Stimulated activated CD8-positive, alpha-beta memory T cell treated with anti-CD3 and anti-CD28 coated beads, Interleukin-7, amount 100 ng/mL, for 48 hours (primary cell): ENCODE data around the gene UBE3C.

Experiments used
- DNase-seq, 2 donors: peaks; one replicate each; pipeline ENCODE4 v3.0.0-alpha.2; 2020; ENCODE audit warnings: low read depth in 1 of 2; ENCODE audit errors: extremely low read depth in 1 of 2

UBE3C gene

DNA sequence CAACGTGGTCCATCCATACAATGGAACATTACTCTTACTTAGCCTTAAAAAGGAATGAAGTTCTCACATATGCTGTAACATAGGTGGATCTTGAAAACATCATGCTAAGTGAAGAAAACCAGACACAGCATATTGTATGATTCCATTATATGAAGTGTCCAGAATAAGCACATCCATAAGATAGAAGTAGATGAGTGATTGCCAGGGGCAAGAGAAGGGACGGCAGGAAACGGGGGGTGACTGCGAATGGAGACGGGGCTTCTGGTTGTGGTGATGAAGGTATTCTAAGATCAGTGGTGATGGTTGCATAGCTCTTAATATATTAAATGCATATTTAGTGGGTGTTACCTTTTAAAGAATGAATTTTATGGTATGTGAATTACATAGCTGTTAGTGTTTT lies 29.8 kb downstream of the UBE3C start:
- DNase-seq, result no peak

DNA sequence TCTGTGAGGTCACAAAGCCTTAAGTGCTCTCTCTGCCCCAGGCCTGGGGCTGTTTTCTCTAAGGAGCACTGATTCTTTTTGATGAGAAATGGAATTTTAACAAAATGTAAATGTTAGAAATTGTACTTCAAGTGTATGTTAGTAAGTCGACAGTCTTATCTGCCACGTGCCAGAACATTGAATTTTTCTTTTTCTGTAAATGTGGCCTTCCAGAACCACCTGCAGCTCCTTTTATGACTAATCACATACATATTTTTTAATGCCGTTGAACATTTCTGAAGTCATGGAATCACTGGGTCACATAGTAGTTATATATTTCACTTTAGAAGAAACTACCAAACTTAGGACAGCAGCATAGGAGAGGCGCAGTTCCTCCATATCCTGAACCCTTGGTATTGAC lies 38.0 kb downstream of the UBE3C start:
- no peak for DNase-seq

DNA sequence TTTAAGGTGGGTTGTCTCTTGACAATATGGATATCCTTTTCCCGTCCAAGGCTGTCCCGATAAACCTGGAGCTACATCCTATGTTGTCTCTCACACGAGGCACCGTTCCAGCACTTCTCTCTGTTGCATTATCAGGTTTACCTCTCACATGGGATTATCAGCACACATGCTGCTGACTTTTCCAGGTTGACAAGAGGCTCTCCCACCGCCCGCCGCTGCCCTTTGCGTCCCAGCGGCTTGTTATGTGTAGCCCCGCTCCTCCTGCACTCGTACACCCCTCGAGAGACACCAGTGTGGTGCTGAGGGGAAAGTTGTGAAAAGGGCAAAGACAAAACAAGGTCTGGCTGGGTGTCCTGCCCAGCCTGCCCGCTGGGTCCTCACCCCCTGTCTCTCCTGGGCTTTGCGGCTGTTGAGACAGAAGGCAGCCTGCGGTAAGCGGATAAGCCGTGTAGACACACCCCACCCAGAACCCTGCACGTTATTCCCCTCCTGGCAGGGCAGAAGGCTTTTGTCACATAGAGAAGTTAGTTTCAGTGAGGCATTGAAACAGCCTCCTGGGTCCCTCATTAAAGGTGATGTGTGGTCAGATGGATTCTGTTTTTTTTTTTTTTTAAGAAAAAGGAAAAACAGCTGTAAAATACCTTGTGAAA lies 38.7 kb downstream of the UBE3C start:
- no peak for DNase-seq

DNA sequence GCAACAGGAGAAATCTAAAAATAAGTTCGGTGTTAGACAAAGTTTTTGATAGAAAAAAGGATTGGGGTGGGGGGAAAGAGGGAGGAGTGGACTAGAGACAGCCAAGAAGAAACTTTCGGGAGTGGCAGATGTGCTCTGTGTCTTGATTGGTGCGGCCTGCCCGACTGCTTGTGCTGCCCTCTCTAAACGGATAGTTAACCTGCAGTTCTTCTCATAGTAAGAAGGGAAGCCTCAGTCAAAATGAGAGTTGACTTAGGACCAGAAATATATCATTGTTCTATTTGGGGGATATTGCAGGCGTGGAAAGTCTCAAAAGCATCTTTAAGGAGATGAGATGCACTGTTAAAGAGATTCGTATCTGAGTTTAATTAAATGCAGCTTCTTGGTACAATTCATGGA lies 39.3 kb downstream of the UBE3C start:
- DNase-seq, result no peak

DNA sequence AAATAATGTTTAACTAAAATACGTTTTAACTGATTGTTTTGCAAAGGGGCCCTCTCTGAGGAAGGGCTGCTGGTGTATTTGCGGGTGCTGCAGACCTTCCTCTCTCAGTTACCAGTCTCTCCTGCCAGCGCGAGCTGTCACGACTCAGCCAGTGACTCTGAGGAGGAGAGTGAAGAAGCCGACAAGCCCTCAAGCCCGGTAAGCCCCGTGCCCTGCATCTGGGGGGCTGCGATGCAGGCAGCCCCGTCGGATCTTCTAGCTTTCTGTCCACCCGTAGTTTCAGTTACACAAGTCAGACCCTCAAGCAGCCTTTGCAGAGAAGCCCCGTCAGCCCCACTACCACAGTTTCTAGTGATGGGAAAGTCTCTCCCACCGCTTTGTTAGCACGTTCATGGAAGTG lies 45.1 kb downstream of the UBE3C start:
- no peak for DNase-seq

- no peak for DNase-seq
Measured at GRCh38 chr7:157188091-157188665, 49.5 kb downstream of the UBE3C start.

- no peak for DNase-seq
Measured at GRCh38 chr7:157189405-157189804, 50.7 kb downstream of the UBE3C start.

DNA sequence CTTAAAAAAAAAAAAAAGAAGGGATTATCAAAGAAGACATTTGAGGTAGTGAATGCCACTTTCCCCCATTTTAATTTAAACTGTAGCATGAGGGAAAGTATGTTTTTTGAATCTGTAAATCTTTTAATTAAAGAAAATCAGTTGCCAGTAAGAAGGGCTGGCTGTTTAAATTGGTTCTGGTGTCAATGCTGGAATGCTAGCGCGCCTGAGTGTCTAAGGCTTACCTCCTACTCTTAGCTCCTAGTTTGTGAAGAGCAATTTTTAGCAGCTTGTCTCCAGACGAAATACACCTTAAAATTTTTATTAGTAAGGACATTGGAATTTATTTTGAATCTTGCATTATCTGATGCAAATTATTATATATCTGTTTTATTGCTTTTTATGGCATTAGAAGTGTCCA lies 54.1 kb downstream of the UBE3C start:
- DNase-seq, result no peak

DNA sequence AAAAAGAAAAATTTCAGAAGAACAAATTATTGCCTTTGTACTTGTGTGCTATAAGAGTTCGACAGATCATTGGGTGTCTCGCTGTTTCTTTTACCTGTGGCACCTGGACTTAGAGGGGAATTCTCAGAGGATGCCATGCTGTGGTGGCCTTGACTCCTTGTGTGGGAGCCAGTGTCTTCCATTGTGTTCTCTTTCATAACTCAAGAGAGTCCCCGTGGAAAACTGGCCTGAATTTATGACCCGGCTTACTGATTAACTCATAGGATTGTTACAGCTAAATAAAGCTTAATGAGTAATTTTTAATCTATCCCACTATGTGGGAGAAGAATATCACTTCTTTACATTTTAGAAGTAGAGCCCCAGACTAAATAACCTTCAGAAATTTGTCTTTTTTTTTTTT lies 54.5 kb downstream of the UBE3C start:
- DNase-seq, result no peak

- no peak for DNase-seq
Measured at GRCh38 chr7:157194948-157195347, 56.2 kb downstream of the UBE3C start.

- DNase-seq, result no peak
Measured at GRCh38 chr7:157195868-157196267, 57.1 kb downstream of the UBE3C start.

DNA sequence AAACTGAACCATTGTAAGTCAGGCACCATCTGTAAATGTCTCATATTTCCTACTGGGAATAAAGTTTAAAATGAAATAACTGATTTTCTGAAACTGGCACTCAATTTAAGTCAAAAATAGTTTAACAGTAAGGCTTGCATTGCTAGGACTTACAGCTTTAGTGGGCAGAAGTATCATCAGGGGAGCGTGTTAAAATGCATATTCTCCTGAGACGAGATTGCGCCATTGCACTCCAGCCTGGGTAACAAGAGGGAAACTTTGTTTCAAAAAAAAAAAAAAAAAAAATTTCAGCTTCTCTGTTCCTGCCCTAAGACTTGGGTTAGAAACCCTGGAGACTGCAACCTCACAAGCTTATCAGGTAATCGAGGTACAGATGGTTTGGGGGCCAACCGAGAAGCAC lies 65.4 kb downstream of the UBE3C start:
- DNase-seq, result no peak

DNA sequence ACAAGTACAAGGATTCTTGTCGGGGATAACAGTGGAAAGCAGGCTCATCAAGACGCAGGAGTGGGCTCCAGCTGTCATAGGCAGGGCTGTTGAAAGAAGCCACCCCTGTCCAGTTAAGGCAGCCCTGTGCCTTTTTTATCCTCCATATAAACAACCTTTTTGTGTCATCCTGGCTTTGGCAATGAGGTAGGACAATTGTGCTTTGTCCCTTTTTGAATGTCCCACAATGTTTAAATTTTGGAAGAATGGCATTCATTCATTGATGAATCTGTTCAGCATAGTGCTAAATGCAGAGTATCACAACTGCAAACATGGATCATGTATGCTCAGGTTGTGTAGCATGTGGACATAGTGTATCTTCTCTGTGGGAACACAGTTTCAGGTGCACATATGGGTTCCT lies 66.7 kb downstream of the UBE3C start:
- no peak for DNase-seq

GRCh38 chr7:157208571-157209413 lies 70.1 kb downstream of the UBE3C start:
- no peak for DNase-seq

DNA sequence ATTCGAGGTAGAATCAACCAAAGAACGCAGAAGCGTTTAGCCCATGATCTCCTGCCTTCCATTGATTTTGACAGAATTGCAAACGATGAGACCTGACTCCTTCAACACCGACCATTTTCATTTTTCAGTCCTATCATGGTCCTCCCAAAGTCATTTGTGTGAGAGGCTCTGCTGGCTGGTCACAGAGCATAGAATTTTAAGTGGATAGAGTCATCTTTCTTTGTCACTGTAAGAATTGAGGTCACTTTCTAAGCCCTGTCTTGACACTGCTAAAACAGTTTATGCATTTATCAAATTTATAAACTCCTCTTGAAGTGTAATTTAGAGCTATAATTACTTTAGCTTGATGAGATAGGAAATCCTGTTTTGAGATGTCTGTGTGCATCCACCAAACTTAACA lies 72.0 kb downstream of the UBE3C start:
- no peak for DNase-seq

GRCh38 chr7:157211690-157212089 lies 73.0 kb downstream of the UBE3C start:
- DNase-seq, result no peak

DNA sequence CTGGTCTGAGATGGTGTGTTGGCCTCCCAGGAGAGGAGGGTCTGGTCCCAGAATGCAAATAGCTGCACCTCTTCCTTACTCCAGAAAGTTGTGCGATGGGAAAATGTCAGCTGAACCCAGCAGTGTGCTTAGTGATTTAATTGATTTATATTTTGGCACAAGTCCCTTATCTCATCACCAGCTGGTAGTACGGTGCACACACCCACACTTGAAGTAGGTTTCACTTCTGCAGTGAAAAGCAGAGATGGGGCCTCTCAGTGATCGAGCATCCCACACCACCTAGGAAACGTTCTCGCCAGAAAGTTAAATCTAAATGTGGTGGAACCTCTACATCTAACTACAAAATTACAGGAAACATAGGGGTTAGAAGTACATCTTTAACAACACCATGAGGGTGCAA lies 80.4 kb downstream of the UBE3C start:
- no peak for DNase-seq

- DNase-seq, result no peak
Measured at GRCh38 chr7:157220916-157221569, 82.3 kb downstream of the UBE3C start.

- no peak for DNase-seq
Measured at GRCh38 chr7:157222687-157223086, 84.0 kb downstream of the UBE3C start.

DNA sequence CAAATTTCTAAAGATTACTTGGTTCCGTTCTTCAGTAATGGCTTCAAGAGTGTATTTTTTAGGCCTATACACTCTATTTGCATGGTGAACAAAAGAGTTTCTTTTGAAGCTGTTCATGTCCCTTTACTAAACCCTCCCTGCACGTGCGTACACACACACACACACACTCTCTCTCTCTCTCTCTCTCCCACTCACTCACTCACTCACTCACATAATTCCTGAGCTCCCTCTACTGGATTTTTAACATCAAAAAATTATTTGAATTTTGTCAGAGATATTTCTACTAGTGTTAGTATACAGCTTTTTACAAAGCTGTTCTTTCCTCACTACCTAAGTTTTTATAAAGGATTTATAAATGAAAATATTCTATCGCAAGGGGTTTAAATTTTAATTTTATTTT lies 85.9 kb downstream of the UBE3C start:
- DNase-seq, result no peak

DNA sequence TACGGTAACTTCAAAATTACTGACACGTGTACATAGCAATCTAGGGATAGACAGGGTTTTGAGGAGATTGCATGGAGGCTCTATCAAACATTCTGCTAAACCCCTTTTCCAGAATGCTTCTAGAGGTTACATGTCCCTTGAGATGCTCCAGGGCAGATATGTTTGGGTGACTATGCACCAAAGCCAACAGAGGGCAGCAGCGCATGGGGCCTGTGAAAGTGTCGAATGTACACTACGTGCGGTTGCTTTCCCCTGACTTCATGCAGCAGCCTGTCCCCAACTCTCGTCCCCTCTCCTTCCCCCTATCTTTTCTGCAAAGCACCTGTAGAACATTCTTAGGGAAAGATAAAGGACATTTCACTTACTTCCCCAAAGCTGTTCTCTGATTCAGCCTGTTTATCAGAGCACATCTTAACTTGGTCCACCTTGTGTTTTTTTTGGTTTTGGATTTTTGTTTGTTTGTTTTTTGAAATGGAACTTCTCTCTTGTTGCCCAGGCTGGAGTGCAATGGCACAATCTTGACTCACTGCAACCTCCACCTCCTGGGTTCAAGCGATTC lies 90.2 kb downstream of the UBE3C start:
- DNase-seq, result no peak
